ENCODE results near the gene MTA1. TPM values are rescaled to one million over a fixed set of nuclear protein-coding genes. Genes with fewer than 3 reads are reported as not detected.

MTA1 gene
- total RNA-seq, 2 donors from 2014 or later, result 59.2 to 77.4 TPM

DNA sequence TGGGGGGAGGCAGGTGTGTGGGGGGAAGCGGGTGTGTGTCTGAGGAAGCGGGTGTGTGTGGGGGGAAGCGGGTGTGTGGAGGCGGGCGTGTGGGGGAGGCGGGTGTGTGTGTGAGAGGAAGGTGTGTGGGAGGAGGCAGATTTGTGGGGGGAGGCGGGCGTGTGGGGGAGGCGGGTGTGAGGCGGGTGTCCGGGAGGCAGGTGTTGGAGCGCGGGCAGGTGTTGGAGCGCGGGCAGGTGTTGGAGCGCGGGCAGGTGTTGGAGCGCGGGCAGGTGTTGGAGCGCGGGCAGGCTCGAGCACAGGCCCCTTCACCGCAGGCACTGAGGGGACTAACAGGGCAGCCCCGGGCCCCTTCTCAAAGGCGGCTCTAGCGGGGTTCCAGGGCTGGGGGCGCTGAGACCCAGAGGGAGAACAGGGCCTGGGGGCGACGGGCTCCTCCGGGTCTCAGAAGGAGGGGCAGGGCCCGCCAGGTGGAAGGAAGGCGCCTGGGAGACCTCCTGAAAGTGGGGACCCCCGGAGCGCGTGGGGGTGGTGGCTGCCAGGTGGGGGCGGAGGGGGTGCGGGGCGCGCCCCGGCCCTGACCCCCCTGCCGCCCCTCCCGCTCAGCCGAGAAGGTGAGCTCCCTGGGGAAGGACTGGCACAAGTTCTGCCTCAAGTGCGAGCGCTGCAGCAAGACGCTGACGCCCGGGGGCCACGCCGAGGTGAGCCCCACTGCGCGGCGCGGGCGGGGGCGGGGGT is 58.2 kb downstream of the MTA1 start:
- no peak for ATAC-seq
- intact Hi-C loops (cut with DNase I, micrococcal nuclease), result no loop called here
- peak in 1 of 2 donors; percentile 32 for DNase-seq

GRCh38 chr14:105478398-105479251 is 59.0 kb downstream of the MTA1 start:
- DNase-seq, result no peak
- intact Hi-C loops (cut with DNase I, micrococcal nuclease), result no loop called here
- ATAC-seq, result no peak

- intact Hi-C loops (cut with DNase I, micrococcal nuclease), result no loop called here
- DNase-seq (no peak), ATAC-seq (no peak)
Observed at GRCh38 chr14:105479431-105480158, 60.0 kb downstream of the MTA1 start.

- intact Hi-C loops (cut with DNase I, micrococcal nuclease), result no loop called here
- DNase-seq, result peak in 1 of 2 donors; percentile 27
- no peak for ATAC-seq
Observed at GRCh38 chr14:105480199-105480746, 60.6 kb downstream of the MTA1 start.

DNA sequence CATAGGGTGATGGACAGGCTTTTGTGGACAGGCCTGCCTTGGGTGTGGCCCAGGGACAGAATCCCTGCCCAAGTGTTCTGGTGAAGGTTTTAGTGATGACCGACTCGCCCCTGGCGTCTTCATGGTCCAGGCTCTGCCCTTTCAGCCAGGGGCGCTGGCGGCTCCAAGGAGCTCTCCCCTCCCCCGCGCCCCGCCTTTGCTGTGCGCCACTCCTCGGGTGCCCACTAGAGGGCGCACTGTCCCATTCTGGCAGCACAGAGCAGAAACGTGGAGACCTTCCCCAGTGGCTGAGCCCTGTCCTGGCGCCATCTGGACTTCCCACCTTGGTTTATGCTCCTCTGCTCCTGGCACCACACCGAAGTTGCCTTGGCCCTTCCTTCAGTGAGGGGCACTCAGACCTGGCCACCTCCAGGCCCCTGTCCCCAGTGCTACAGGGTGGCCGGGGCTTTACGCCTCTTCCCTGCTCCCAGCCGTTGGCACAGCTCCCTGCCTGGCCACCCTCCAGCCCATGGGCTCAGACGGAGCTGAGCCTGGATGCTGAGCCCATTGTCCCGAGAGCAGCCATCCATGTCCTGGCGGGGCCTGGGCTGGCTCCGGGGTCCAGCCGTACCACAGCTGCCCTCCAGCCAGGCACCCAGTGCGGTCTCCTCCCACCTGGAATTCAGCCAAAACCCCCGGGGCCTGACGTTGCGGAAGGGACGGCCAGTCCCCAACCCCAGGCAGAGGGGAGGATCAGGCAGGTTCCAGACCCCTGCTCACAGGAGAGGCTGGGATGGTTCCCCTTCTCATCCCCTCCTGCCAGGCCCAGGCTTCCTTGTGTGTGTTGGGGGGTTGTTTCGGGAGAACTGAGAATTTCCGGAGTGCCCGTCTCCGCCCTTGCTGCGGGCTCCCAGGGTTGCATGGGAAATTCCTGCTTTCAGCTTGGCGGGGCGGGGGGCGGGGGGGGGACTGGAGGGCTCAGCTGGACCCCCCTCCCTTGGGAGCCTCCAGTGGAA is 61.5 kb downstream of the MTA1 start:
- ATAC-seq (peak; percentile 70), DNase-seq (peak; percentile 77 to 90)
- intact Hi-C loops (cut with DNase I, micrococcal nuclease), result no loop called here

- intact Hi-C loops (cut with DNase I, micrococcal nuclease), result no loop called here
- ATAC-seq (peak; percentile 70), DNase-seq (peak; percentile 94 to 96)
Observed at GRCh38 chr14:105481886-105482457, 62.3 kb downstream of the MTA1 start.

DNA sequence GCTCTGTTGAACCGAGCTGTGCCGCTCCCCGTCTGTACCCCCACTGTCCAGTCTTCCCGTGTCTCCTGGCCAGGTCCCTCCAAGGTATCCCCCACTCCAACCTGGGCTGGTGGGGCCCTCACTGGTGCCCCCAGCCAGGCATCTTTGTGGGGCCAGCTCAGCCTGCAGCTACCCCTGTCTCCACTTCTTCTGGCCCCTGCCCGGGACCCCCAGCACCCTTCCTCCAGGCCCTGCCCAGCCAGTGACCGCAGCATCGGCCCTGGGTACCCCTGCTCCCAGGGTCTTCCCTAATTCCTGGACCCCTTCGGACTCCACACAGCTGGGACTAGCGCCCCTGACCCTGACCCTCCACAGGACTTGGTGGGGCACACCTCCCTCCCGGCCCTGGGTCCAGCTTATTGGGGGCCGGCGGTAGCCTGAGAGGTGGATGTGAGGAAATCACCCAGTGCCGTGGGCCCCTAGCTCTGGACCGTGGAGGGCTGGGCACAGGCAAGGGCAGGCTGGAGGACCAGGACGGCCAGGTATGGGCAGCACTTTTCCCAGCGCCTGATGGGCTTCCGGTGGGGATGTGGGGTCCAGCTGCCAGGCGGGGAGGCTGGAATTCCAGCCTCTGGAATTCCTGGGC is 63.0 kb downstream of the MTA1 start:
- intact Hi-C loops (cut with DNase I, micrococcal nuclease), result no loop called here
- DNase-seq, result no peak

GRCh38 chr14:105483300-105484068 is 63.9 kb downstream of the MTA1 start:
- ATAC-seq (no peak), DNase-seq (peak; percentile 58 to 69)
- intact Hi-C loops (cut with DNase I, micrococcal nuclease), result no loop called here

More for the DNA sequence above, 63.0 kb downstream of the MTA1 start:
- no peak for ATAC-seq

DNA sequence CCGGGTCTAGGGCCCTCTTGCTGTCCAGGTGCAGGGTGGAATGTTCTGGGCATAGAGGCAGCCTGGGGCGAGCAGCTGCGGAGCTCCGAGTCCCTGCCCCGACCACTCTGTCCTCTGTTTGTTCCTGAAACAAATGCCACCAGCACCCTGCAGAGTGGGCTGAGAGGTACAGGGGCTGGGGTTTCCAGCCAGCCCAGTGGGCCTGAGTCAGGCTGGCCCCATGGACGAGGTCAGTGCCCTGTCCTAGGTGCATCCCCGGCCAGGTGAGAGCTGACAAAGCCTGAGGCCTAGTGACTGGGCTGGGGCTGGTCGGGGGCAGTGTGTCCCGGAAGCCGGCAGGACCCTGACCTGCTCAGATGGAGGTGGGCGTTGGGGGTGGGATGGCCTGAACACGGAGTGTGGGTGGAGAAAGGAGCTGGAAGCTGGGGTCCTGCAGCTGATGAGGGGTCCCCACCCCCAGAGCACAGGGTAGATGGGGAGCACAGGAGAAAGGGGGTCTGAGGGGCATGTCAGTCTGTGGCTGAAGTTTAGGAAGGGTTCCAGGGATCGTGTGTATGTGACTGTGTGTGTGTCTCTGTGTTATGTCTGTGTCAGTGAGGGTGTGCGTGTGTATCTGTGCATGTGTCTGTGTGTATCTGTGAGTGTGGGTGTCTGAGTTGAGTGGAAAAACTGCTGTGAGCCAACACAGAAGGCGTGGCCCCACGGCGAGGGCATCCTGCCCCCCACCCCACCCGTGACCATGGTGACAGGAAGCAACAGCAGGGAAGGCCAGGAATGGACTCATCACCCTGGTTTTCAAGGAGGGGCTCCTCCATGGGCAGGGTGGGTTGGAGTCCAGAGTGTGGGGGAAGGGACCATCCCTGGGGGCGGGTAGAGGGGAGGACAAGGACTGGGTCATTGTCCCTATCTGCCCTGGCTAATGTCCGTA is 64.7 kb downstream of the MTA1 start:
- DNase-seq (peak in 1 of 2 donors; percentile 31), ATAC-seq (no peak)
- intact Hi-C loops (cut with DNase I, micrococcal nuclease), result no loop called here

DNA sequence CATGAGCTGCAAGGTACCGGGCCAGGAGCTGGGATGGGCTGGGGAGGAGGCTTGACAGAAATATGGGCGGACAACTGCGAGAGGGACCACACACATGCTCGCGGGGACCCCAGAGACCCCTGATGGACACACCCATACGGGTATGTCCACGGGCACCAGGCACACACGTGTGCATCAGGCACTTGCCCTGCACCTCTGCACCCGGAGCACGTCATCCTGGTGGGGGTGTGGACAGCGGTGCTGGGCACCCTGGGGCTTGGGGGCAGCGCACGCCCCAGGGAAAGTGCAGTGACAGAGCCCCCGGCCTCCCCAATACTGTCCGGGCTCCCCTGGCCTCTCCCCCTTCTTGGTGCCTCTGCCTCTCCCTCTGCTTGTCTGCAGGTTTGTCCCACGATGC is 65.4 kb downstream of the MTA1 start:
- intact Hi-C loops (cut with DNase I, micrococcal nuclease), result no loop called here
- ATAC-seq (no peak), DNase-seq (no peak)

DNA sequence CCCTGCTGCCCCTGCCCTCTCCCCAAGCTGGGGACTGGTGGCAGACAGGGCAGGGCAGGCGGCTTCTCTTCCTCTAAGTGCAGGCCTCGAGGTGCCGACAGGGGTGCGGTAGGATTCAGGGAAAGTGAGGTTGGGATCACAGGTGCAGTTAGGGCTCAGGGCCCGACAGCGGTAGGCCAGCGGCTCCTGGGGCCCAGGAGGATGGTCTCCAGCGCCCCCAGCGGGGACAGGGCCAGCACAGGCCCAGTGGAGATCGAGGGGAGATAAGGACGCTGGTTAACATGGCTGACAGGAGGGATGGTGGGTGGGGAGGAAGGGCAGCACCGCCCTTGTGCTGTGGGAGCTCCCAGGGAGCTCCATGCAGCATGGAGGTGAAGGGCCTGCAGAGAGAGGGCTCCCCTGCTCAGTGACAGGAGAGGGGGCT is 66.1 kb downstream of the MTA1 start:
- no peak for ATAC-seq
- peak in 1 of 2 donors; percentile 37 for DNase-seq
- intact Hi-C loops (cut with DNase I, micrococcal nuclease), result no loop called here

GRCh38 chr14:105486163-105486973 is 66.7 kb downstream of the MTA1 start, which contains the start of gene CRIP1:
Gene CRIP1, plus strand, starts transcription at chr14:105486886. Its CDS starts 374 bp downstream, at chr14:105487260.
- intact Hi-C loops (cut with DNase I, micrococcal nuclease), result no loop called here
- ATAC-seq (no peak), DNase-seq (peak in 1 of 2 donors; percentile 50)

- ATAC-seq, result no peak
- intact Hi-C loops (cut with DNase I, micrococcal nuclease), result no loop called here
Observed at GRCh38 chr14:105486974-105487448, 67.4 kb downstream of the MTA1 start.

DNA sequence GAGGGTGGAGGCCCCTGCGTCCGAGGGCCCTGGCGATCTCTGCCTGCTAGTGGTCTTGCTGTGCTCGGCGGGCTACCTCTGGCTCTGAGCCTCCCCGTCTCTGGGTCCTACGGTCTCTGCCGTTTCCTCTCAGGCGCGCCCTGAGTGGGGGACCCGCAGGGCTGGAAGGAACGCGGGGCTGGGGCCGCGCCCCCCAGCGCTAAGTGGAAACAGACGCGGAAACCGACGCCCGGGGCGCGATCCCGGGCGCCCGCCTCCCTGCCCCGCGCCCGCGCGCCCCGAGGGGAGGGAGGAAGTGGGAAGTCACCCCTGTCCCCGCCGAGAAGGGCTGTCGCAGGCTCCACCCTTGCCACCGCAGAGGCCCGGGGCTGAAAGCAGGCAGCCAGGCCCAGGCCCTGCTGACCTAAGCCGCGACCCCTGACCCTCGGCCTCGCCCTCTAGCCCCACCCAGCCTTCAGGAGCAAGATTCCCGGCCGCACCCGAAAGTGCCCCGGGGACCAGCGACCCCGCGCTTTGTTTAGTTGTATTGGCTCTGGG is 67.9 kb downstream of the MTA1 start:
- intact Hi-C loops (cut with DNase I, micrococcal nuclease), result no loop called here
- DNase-seq, result peak; percentile 77 to 80
- peak; percentile 11 for ATAC-seq

More at GRCh38 chr14:105486974-105487448, 67.4 kb downstream of the MTA1 start:
- peak; percentile 78 to 80 for DNase-seq
